Mesendoderm (in vitro differentiated cells): ENCODE results near the gene TSPAN18.

ENCODE experiments used
- DNase-seq: peaks from one replicate; pipeline ENCODE4 v3.0.0; 2013
- H2AK5ac ChIP-seq: 2 replicates; pipeline ENCODE4 v1.6.1; 2013; ENCODE audit warnings: low read length, inconsistent platforms
- H2BK120ac ChIP-seq: 2 replicates; pipeline ENCODE4 v1.6.1; 2013; ENCODE audit warnings: low read depth, mild to moderate bottlenecking, low read length, moderate library complexity, mixed read lengths
- H2BK15ac ChIP-seq: replicated peaks from 2 replicates; pipeline ENCODE4 v1.6.1; 2013; ENCODE audit warnings: low read depth, mild to moderate bottlenecking, moderate library complexity
- H2BK5ac ChIP-seq: 2 replicates; pipeline ENCODE4 v1.6.1; 2013; ENCODE audit warnings: low read length, inconsistent platforms
- H3K18ac ChIP-seq: 2 replicates; pipeline ENCODE4 v1.6.1; 2013; ENCODE audit warnings: mild to moderate bottlenecking, low read length, mixed read lengths
- H3K23ac ChIP-seq: one replicate; pipeline ENCODE4 v1.6.1; 2013; ENCODE audit warnings: low read length
- H3K27ac ChIP-seq: 2 replicates; pipeline ENCODE4 v1.5.1; 2013; ENCODE audit warnings: low read depth, mild to moderate bottlenecking, inconsistent platforms, low read length, moderate library complexity
- H3K27me3 ChIP-seq: 2 replicates; pipeline ENCODE4 v1.6.1; 2013; ENCODE audit warnings: low read length, control low read depth, mild to moderate bottlenecking, inconsistent platforms; ENCODE audit not compliant: insufficient read depth, poor library complexity
- H3K36me3 ChIP-seq: 2 replicates; pipeline ENCODE4 v1.6.1; 2013; ENCODE audit warnings: low read length, inconsistent platforms; ENCODE audit not compliant: control insufficient read depth, insufficient read depth
- H3K4ac ChIP-seq: one replicate; pipeline ENCODE4 v1.6.1; 2013; ENCODE audit warnings: low read depth, mild to moderate bottlenecking, low read length, moderate library complexity
- H3K4me1 ChIP-seq: 2 replicates; pipeline ENCODE4 v1.6.1; 2013; ENCODE audit warnings: low read depth, low read length, inconsistent platforms; ENCODE audit not compliant: control insufficient read depth
- H3K4me2 ChIP-seq: 2 replicates; pipeline ENCODE4 v1.6.1; 2013; ENCODE audit warnings: low read length
- H3K4me3 ChIP-seq: 2 replicates; pipeline ENCODE4 v1.5.1; 2013; ENCODE audit warnings: mild to moderate bottlenecking, low read length
- H3K56ac ChIP-seq: one replicate; pipeline ENCODE4 v1.6.1; 2013; ENCODE audit warnings: low read length
- H3K79me1 ChIP-seq: 2 replicates; pipeline ENCODE4 v1.6.1; 2013; ENCODE audit warnings: low read length, inconsistent platforms
- H3K79me2 ChIP-seq: 2 replicates; pipeline ENCODE4 v1.6.1; 2013; ENCODE audit warnings: mild to moderate bottlenecking, low read length; ENCODE audit not compliant: control insufficient read depth, insufficient read depth
- H3K9ac ChIP-seq: 2 replicates; pipeline ENCODE4 v1.6.1; 2013; ENCODE audit warnings: low read length, inconsistent platforms
- H4K5ac ChIP-seq: one replicate; pipeline ENCODE4 v1.6.1; 2013; ENCODE audit warnings: low read length
- H4K8ac ChIP-seq: one replicate; pipeline ENCODE4 v1.6.1; 2013; ENCODE audit warnings: low read depth, mild to moderate bottlenecking, control low read depth, low read length, moderate library complexity
- WGBS: extraction: QIAGEN DNeasy Blood & Tissue Kit; methylation state at CpG from one replicate; pipeline ENCODE4 v1.1.7; 2013; ENCODE audit warnings: low lambda C conversion rate, missing lambda C conversion rate; ENCODE audit not compliant: insufficient coverage; ENCODE audit errors: extremely low coverage; 5-methylcytosine and 5-hydroxymethylcytosine counted together

Gene TSPAN18

DNA sequence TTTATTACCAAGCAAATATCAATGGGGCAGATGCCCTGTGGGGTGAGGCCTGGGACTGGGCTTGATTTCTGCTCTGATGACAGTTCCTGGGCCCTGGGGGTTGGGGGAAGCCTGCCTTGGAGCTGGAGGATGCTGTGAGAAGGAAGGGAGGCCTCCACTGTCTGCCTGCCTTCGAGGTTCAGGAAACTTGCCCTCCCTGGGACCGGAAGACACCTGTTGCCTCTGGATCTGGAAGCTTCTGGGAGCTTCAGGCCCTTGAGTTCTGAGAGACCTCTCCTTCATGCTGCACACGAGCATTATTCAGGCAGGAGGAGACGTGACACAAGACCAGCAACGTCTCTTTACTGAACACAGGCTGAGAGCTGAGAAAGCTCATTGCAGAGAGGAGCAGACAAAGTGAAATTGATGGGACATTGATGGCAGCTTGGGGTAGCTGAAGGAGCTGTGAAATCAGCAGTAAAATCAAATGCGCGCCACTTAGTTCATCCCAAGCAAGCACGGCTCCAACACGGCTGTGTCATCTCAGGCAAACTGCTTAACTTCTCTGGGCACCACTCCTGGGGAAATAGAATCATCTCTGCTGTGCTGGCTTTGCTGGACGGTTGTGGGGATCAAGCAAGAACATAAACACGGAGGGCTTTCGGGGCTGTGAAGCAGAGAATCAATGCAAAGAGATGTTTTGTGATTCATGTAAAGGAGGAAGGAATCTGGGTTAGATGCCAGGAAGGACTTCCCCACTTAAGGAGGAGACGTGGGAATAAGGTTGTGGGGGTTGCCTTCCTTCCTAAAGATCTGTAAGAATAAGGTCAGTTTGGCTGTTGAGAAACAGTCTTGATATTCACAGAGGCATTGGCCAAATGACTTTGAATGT is 159.4 kb downstream of the TSPAN18 start:
- Histone ChIP-seq H3K27ac (no peak overlapping the region), H3K18ac (no peak overlapping the region), H3K4me1 (peaks cover 6% of the 10 kb centered on the region)

DNA sequence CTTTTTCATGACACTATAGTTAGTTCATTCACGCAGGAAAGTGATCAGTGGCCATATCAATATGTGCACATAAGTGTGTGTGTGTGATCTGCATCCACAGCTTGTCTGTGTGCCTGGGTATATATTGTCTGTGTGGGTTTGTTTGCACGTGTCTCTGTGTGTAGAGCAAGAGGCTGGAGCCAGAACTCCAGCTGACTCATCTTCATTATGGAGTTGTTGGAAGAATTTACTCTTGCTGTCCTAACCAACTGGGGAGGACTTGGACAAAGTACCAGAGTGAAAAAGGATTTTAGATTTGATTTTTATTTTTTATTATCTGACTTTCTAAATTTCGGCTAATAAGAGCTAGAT is 160.0 kb downstream of the TSPAN18 start:
- no peak overlapping the region for H4K8ac ChIP-seq

More for the DNA sequence above, 159.4 kb downstream of the TSPAN18 start:
- no peak overlapping the region for H2BK5ac ChIP-seq
- no peak for DNase-seq
- no peak overlapping the region for H3K4ac ChIP-seq
- H3K4me2 ChIP-seq = no peak overlapping the region
- H4K8ac ChIP-seq = no peak overlapping the region
- H2AK5ac ChIP-seq = no peak overlapping the region
- no peaks in the 10 kb centered on the region for H3K36me3 ChIP-seq
- no CpG with 5 or more reads among the region's 13 CpGs for WGBS
- H3K79me2 ChIP-seq = no peaks in the 10 kb centered on the region
- H3K4me3 ChIP-seq = no peak overlapping the region
- no peaks in the 10 kb centered on the region for H3K79me1 ChIP-seq
- no peak overlapping the region for H2BK120ac ChIP-seq
- H2BK15ac ChIP-seq = no peak overlapping the region
- H3K27me3 ChIP-seq = no peaks in the 10 kb centered on the region
- H3K56ac ChIP-seq = peak overlapping the region; percentile 56
- no peak overlapping the region for H3K9ac ChIP-seq
- H4K5ac ChIP-seq = no peak overlapping the region
- no peak overlapping the region for H3K23ac ChIP-seq

DNA sequence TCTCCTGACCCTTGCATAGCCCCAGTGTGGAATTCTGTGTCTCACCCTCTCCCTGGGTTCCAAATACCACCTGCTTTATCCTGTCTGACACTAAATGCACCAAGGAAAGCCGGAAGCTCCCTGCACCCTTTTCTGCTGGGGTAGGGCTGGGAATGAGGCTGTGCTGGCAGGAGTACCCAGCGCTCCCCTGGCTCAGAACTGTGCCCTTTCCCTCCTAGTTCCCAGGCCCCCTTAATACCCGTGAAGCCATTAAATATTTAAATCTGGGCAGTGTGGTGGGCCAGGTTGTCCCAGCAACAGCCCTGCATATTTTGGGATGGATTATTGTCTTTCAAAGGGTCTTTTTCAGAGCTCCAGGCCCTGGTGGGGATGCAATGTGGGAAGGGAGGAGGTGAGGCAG is 160.9 kb downstream of the TSPAN18 start:
- H3K4me1 ChIP-seq = peaks cover 6% of the 10 kb centered on the region
- H3K79me1 ChIP-seq = no peaks in the 10 kb centered on the region
- no peaks in the 10 kb centered on the region for H3K79me2 ChIP-seq
- no peak overlapping the region for H3K4ac ChIP-seq
- no peak overlapping the region for H4K8ac ChIP-seq
- no peak for DNase-seq
- H3K4me3 ChIP-seq = no peak overlapping the region
- H4K5ac ChIP-seq = no peak overlapping the region
- no peak overlapping the region for H2BK120ac ChIP-seq
- no peak overlapping the region for H2BK5ac ChIP-seq
- H2AK5ac ChIP-seq = no peak overlapping the region
- no peaks in the 10 kb centered on the region for H3K27me3 ChIP-seq
- no CpG with 5 or more reads among the region's 3 CpGs for WGBS
- H3K18ac ChIP-seq = no peak overlapping the region
- no peak overlapping the region for H3K56ac ChIP-seq
- no peak overlapping the region for H2BK15ac ChIP-seq
- no peak overlapping the region for H3K4me2 ChIP-seq
- no peaks in the 10 kb centered on the region for H3K36me3 ChIP-seq
- no peak overlapping the region for H3K23ac ChIP-seq
- no peak overlapping the region for H3K9ac ChIP-seq
- H3K27ac ChIP-seq = no peak overlapping the region

More for the DNA sequence above, 160.0 kb downstream of the TSPAN18 start:
- Histone ChIP-seq H3K79me1 (no peaks in the 10 kb centered on the region), H3K27me3 (no peaks in the 10 kb centered on the region), H2BK15ac (no peak overlapping the region), H3K9ac (no peak overlapping the region), H2AK5ac (peak overlapping the region; percentile 33), H3K4me2 (no peak overlapping the region), H2BK120ac (no peak overlapping the region), H3K36me3 (no peaks in the 10 kb centered on the region), H3K56ac (peak overlapping the region; percentile 56), H3K27ac (no peak overlapping the region), H3K18ac (no peak overlapping the region), H3K4me3 (no peak overlapping the region), H3K4me1 (peaks cover 6% of the 10 kb centered on the region), H3K79me2 (no peaks in the 10 kb centered on the region), H3K23ac (no peak overlapping the region), H3K4ac (no peak overlapping the region), H2BK5ac (no peak overlapping the region), H4K5ac (no peak overlapping the region)
- no CpG with 5 or more reads among the region's 3 CpGs for WGBS
- DNase-seq = no peak

DNA sequence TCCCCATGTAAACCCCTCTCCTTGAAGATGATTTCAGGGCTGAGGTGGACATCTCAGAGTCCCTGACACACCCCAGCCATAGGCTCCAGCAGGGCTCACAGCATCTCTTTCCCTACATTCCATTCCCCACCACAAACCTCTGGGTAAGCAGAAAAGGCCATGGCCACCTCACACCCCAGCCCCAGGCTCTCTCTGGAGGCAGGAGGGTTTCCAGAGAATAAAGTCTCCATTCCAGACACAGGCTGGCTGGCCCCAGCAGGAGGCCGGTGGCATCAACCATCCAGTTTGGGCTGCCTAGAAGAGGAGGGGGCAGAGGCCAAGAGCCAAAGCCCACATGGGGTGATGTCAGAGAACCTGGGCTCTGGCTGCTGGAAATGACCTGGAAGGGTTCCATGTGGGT is 162.5 kb downstream of the TSPAN18 start:
- Histone ChIP-seq H3K9ac (no peak overlapping the region), H3K4me1 (peaks cover 11% of the 10 kb centered on the region), H3K4ac (no peak overlapping the region), H3K79me2 (no peaks in the 10 kb centered on the region), H3K23ac (no peak overlapping the region), H4K8ac (no peak overlapping the region), H3K4me3 (no peak overlapping the region), H2BK5ac (no peak overlapping the region), H3K56ac (no peak overlapping the region), H3K79me1 (no peaks in the 10 kb centered on the region), H2BK15ac (no peak overlapping the region), H3K27ac (no peak overlapping the region), H3K36me3 (no peaks in the 10 kb centered on the region), H2AK5ac (no peak overlapping the region), H3K4me2 (no peak overlapping the region), H4K5ac (no peak overlapping the region), H3K27me3 (no peaks in the 10 kb centered on the region), H2BK120ac (no peak overlapping the region), H3K18ac (no peak overlapping the region)
- DNase-seq = no peak
- WGBS = no CpG with 5 or more reads among the region's 1 CpG

DNA sequence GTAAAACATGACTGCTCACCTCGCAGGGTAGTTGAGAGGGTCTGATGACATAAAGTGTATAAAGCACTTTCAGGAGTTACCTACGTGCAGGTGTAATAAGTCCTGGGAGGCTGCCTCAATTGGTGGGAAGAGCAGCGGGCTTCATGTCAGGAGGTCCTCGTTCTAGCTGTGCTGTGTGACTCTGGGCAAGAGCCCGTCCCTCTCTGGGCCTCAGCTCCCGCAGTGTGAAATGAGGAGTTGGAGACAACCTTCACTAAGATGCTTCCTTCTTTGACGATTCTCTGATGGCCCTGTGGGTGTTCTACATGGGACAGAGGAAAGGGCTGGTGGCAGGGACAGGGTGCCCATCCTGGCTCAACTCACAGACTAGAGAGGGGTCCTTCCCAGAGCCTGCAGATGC is 166.1 kb downstream of the TSPAN18 start:
- no peak for DNase-seq
- WGBS = no CpG with 5 or more reads among the region's 7 CpGs
- H3K4me1 ChIP-seq = peaks cover 5% of the 10 kb centered on the region
- H3K9ac ChIP-seq = no peak overlapping the region
- H2AK5ac ChIP-seq = peak overlapping the region; percentile 16
- no peaks in the 10 kb centered on the region for H3K79me2 ChIP-seq
- H3K27me3 ChIP-seq = no peaks in the 10 kb centered on the region
- no peak overlapping the region for H2BK5ac ChIP-seq
- H4K8ac ChIP-seq = no peak overlapping the region
- no peaks in the 10 kb centered on the region for H3K79me1 ChIP-seq
- no peak overlapping the region for H3K27ac ChIP-seq
- no peak overlapping the region for H4K5ac ChIP-seq
- no peak overlapping the region for H3K4me2 ChIP-seq
- no peak overlapping the region for H3K4ac ChIP-seq
- H3K56ac ChIP-seq = peak overlapping the region; percentile 28
- no peak overlapping the region for H2BK15ac ChIP-seq
- no peak overlapping the region for H3K4me3 ChIP-seq
- H2BK120ac ChIP-seq = no peak overlapping the region
- no peak overlapping the region for H3K23ac ChIP-seq
- no peaks in the 10 kb centered on the region for H3K36me3 ChIP-seq
- H3K18ac ChIP-seq = no peak overlapping the region
